Peyer's patch (tissue), 4 donors: ENCODE measurements around the gene TGFB2. TPM values are rescaled to one million over a fixed set of nuclear protein-coding genes. Genes with fewer than 3 reads are reported as not detected.

ENCODE experiments used
- DNase-seq, 3 donors: peaks; one replicate each; pipeline ENCODE4 v3.0.0-alpha.2; 2017 to 2019
- H3K27ac ChIP-seq, 4 donors: fragments of 200-600 bp; sonication (generic); one replicate each; pipeline ENCODE4 v1.5.1; 2016 to 2019
- H3K27me3 ChIP-seq, 2 donors: fragments of 200-600 bp; sonication (generic); one replicate each; pipeline ENCODE4 v1.5.1; 2019
- H3K36me3 ChIP-seq, 3 donors: fragments of 200-600 bp; sonication (generic); one replicate each; pipeline ENCODE4 v1.5.1; 2016 to 2019
- H3K4me1 ChIP-seq, 4 donors: fragments of 200-600 bp; sonication (generic); one replicate each; pipeline ENCODE4 v1.5.1; 2016 to 2019
- H3K4me3 ChIP-seq, 4 donors: fragments of 200-600 bp; sonication (generic); 1 replicate in 3 of 4; 2 replicates in 1 of 4; pipeline ENCODE4 v1.5.1; 2016 to 2019; ENCODE audit warnings: mild to moderate bottlenecking in 1 of 4
- H3K9me3 ChIP-seq, 4 donors: fragments of 200-600 bp; sonication (generic); one replicate each; pipeline ENCODE4 v1.5.1; 2016 to 2019; ENCODE audit warnings: mild to moderate bottlenecking in 1 of 4
- POLR2A ChIP-seq, 2 donors: fragments of 450-650 bp; IDR thresholded peaks; one replicate each; pipeline ENCODE4 v1.5.1; 2017; ENCODE audit warnings: antibody characterized with exemption in 2 of 2, mild to moderate bottlenecking in 2 of 2, moderate library complexity in 2 of 2
- total RNA-seq, 4 donors: library from RNA; depleted of rRNA; stranded (reverse); fragments of >200 nt; gene quantifications; one replicate each; pipeline ENCODE4 v1.1.0, GENCODE V29; 2016
- TF ChIP-seq, protein P1 (sequence below), 6 experiments: fragments of 450-650 bp in 4 of 6; fragments of 200-600 bp in 2 of 6; sonication (generic) in 1 of 6; IDR thresholded peaks; one replicate each; pipeline ENCODE4 v1.5.1; 2017 to 2019; ENCODE audit warnings: antibody characterized with exemption in 6 of 6, mild to moderate bottlenecking in 3 of 6, moderate library complexity in 1 of 6

TGFB2 gene
- total RNA-seq, 4 donors from 2014 or later, result 0.28 to 1.7 (median 0.54) TPM; not detected in 1

DNA sequence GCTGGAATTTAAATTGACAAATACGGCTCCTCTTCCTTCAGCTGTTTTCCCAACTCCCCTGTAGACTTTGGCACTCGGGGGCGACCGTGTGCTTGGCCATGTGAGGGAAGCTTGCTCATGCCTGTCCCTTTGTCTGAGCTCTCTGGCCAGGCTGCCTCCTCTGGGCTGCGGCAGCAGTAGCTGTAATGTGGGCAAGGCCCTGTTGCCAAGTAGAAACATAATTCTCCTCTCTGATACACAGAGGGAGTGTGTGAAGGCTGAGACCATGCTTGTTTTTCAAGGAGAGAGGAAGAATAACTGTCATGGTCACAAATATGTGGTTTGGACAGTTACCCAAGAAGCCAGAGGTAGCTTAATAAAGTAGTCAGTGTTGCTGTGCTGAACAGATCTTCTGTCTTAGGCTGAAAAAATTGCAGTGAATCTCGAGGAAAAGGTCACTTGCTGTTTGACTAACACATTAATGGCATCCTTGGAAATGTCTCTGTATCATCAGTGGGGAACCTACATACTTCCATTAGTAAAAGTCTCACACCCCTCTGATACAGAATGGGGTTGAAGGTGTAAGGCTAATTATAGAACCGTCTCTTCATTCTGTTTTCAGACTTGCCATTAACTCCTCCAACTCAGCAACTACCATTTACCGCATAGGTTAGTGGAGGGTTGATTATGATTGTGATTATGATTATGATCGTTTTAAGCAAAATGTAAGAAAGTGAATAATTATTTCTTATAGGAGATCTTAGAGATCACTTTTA lies 94.6 kb downstream of the TGFB2 start:
- Histone ChIP-seq H3K27me3 (no peaks in the 10 kb centered on the region), H3K4me3 (no peak overlapping the region), H3K4me1 (no peaks in the 10 kb centered on the region), H3K36me3 (no peaks in the 10 kb centered on the region), H3K9me3 (no peaks in the 10 kb centered on the region), H3K27ac (no peak overlapping the region)
- TF ChIP-seq POLR2A (IDR thresholded peaks at IDR 0.05), result no peak
- TF ChIP-seq, protein P1, sequence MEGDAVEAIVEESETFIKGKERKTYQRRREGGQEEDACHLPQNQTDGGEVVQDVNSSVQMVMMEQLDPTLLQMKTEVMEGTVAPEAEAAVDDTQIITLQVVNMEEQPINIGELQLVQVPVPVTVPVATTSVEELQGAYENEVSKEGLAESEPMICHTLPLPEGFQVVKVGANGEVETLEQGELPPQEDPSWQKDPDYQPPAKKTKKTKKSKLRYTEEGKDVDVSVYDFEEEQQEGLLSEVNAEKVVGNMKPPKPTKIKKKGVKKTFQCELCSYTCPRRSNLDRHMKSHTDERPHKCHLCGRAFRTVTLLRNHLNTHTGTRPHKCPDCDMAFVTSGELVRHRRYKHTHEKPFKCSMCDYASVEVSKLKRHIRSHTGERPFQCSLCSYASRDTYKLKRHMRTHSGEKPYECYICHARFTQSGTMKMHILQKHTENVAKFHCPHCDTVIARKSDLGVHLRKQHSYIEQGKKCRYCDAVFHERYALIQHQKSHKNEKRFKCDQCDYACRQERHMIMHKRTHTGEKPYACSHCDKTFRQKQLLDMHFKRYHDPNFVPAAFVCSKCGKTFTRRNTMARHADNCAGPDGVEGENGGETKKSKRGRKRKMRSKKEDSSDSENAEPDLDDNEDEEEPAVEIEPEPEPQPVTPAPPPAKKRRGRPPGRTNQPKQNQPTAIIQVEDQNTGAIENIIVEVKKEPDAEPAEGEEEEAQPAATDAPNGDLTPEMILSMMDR (IDR thresholded peaks at IDR 0.05), result no peak
- no peak for DNase-seq

DNA sequence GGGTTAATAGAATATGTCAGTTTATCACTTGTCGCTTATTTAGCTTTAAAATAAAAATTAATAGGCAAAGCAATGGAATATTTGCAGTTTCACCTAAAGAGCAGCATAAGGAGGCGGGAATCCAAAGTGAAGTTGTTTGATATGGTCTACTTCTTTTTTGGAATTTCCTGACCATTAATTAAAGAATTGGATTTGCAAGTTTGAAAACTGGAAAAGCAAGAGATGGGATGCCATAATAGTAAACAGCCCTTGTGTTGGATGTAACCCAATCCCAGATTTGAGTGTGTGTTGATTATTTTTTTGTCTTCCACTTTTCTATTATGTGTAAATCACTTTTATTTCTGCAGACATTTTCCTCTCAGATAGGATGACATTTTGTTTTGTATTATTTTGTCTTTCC lies 98.1 kb downstream of the TGFB2 start:
- Histone ChIP-seq H3K4me3 (no peak overlapping the region), H3K27ac (no peak overlapping the region), H3K27me3 (no peaks in the 10 kb centered on the region), H3K9me3 (no peaks in the 10 kb centered on the region), H3K36me3 (no peaks in the 10 kb centered on the region), H3K4me1 (no peaks in the 10 kb centered on the region)
- DNase-seq, result no peak
- TF ChIP-seq, protein P1 (IDR thresholded peaks at IDR 0.05), result no peak
- TF ChIP-seq POLR2A (IDR thresholded peaks at IDR 0.05), result no peak

DNA sequence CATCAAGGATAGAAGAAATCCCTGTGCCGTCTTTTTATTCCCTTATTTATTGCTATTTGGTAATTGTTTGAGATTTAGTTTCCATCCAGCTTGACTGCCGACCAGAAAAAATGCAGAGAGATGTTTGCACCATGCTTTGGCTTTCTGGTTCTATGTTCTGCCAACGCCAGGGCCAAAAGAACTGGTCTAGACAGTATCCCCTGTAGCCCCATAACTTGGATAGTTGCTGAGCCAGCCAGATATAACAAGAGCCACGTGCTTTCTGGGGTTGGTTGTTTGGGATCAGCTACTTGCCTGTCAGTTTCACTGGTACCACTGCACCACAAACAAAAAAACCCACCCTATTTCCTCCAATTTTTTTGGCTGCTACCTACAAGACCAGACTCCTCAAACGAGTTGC lies 99.0 kb downstream of the TGFB2 start:
- DNase-seq, result no peak
- no peak overlapping the region for H3K27ac ChIP-seq
- no peaks in the 10 kb centered on the region for H3K9me3 ChIP-seq
- H3K27me3 ChIP-seq, result no peaks in the 10 kb centered on the region
- H3K4me1 ChIP-seq, result no peaks in the 10 kb centered on the region
- H3K36me3 ChIP-seq, result no peaks in the 10 kb centered on the region
- TF ChIP-seq POLR2A (IDR thresholded peaks at IDR 0.05), result no peak
- TF ChIP-seq, protein P1 (IDR thresholded peaks at IDR 0.05), result no peak
- H3K4me3 ChIP-seq, result no peak overlapping the region

DNA sequence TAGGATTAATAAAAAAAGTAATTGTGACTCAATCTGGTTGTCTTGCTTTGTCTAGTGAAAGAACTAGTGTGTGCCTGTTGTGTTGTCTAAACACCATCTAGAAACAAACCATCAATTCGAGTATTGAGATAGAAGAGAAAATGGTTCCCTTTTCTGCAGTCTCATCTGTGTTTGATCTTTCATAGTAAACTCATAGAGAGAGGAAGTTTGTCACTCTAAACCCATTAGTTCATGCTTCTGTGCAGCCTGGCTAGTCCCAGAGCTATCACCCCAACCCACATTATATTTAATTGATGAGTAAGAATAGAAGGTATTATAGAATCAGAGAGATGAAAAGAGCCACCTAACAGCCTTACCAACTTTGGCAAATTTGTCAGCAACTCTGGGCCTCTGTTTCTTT lies 99.5 kb downstream of the TGFB2 start:
- Histone ChIP-seq H3K4me3 (no peak overlapping the region), H3K9me3 (no peaks in the 10 kb centered on the region), H3K36me3 (no peaks in the 10 kb centered on the region), H3K4me1 (no peaks in the 10 kb centered on the region), H3K27me3 (no peaks in the 10 kb centered on the region), H3K27ac (no peak overlapping the region)
- DNase-seq, result no peak
- TF ChIP-seq, protein P1 (IDR thresholded peaks at IDR 0.05), result no peak
- no peak for TF ChIP-seq POLR2A (IDR thresholded peaks at IDR 0.05)

DNA sequence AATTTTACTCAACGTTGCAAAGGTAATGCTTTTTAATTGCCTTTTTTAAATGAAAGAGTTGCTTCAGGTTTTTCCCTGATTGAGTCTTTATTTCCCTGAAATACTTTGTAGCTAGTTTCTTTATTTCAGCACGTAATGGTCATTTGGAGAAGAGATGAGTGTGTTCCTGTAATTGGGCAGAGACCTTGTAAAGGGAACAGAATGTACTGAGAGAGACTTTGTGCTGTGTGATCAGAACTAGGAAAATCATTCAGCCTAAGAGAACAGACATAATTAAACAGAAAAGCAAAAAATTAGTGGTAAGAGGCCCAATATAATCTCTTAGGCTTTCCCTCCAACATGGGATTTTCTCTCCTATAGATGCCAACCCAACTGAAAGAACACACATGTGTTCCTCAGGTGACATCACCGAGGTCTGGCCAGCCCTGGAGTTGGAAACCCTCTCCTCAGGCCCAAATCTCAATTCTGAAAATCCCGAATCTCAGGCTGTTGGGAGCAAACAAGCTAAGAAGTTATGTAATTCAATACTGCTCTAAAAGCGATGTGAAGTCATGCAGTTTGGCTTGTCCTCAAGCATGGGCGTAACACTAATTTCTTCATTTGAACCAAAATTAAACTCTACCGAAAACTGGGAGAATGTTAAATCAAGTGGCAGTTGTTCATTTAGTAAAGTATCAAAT lies 102.0 kb downstream of the TGFB2 start:
- Histone ChIP-seq H3K27ac (peak overlapping the region in 1 of 4 donors; percentile 14), H3K4me1 (no peaks in the 10 kb centered on the region), H3K9me3 (no peaks in the 10 kb centered on the region), H3K4me3 (no peak overlapping the region), H3K27me3 (no peaks in the 10 kb centered on the region), H3K36me3 (no peaks in the 10 kb centered on the region)
- DNase-seq, result no peak
- TF ChIP-seq POLR2A (IDR thresholded peaks at IDR 0.05), result no peak
- TF ChIP-seq, protein P1 (IDR thresholded peaks at IDR 0.05), result no peak
